KOPT-K1 (cell line): Measurements from ENCODE around the gene ANKHD1.
"Not testable (repeated sequence)": the region's sequence is repeated elsewhere in the genome, so short reads cannot be mapped to it uniquely, and the experiment has no call there.

Experiments
- H3K27ac ChIP-seq: fragments of 200-600 bp; sonication (generic); 2 replicates; pipeline ENCODE4 v1.5.1; 2016; ENCODE audit warnings: antibody characterized with exemption, mild to moderate bottlenecking, low read depth, low read length; ENCODE audit not compliant: poor library complexity, severe bottlenecking
- H3K36me3 ChIP-seq: fragments of 200-600 bp; sonication (generic); 2 replicates; pipeline ENCODE4 v1.5.1; 2017; ENCODE audit warnings: antibody characterized with exemption, mild to moderate bottlenecking, low read length, moderate library complexity; ENCODE audit not compliant: insufficient read depth
- H3K9me3 ChIP-seq: fragments of 200-600 bp; sonication (generic); 2 replicates; pipeline ENCODE4 v1.5.1; 2017; ENCODE audit warnings: antibody characterized with exemption, low read length, mild to moderate bottlenecking; ENCODE audit not compliant: insufficient read depth, poor library complexity, severe bottlenecking

The ANKHD1 gene

DNA sequence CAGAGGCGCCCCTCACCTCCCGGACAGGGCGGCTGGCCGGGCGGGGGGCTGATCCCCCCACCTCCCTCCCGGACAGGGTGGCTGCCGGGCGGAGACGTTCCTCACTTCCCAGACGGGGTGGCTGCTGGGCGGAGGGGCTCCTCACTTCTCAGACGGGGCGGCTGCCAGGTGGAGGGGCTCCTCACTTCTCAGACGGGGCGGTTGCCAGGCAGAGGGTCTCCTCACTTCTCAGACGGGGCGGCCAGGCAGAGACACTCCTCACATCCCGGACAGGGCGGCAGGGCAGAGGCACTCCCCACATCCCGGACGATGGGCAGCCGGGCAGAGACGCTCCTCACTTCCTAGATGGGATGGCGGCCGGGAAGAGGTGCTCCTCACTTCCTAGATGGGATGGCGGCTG, 26.1 kb downstream of the ANKHD1 start:
- not testable (repeated sequence) for H3K9me3 ChIP-seq, H3K36me3 ChIP-seq, H3K27ac ChIP-seq

DNA sequence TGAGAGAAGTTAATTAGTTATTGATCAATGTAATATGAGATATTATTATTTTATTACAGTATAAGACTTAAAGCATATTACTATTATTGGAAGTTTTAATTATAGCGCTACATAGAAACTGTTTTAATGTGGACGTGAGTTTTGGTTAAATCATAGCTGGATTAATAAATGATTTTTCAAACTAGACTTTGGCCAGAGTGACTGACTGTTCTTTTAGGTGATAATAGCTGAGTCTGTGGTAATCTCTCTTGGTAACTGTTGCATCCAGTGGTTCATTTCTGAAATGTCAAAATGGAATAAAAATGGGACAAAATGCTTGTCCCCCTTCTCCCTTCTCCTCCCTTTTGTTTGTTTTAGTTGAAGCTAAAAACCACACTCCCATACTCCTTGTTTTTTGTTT, 28.1 kb downstream of the ANKHD1 start:
- Histone ChIP-seq H3K27ac (no peak overlapping the region), H3K9me3 (no peaks in the 10 kb centered on the region), H3K36me3 (peaks cover 6% of the 10 kb centered on the region)

DNA sequence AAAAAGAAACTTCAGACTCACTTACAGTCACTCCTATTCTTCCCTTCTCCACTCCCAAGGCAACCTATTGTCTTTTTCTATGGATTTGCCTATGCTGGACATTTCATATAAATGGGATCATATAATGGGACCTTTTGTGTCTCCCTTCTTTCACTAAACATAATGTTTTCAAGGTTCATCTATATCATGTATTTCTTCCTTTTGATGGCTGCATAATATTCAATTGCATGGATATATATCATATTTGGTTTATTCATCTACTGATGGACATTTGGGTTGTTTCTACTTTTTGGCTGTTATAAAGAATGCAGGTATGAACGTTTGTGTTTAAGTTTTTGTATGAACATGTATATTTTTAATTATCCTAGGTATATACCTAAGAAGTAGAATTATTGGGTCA, 30.6 kb downstream of the ANKHD1 start:
- no peak overlapping the region for H3K27ac ChIP-seq
- no peaks in the 10 kb centered on the region for H3K9me3 ChIP-seq
- H3K36me3 ChIP-seq = peaks cover 24% of the 10 kb centered on the region

DNA sequence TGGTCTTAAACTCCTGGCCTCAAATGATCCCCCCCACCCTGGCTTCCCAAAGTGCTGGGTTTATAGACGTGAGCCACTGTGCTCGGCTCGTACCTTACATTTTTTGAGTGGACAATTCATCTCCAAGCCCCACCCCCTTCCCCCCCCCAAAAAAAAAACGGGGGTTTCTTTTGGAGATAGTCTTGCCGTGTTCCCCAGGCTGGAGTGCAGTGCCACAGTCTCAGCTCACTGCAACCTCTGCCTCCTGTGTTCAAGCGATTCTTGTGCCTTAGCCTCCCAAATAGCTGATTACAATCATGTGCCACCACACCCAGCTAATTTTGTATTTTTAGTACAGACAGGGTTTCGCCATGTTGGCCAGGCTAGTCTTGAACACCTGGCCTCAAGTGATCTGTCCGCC, 31.3 kb downstream of the ANKHD1 start:
- no peaks in the 10 kb centered on the region for H3K9me3 ChIP-seq
- H3K27ac ChIP-seq = no peak overlapping the region
- peaks cover 31% of the 10 kb centered on the region for H3K36me3 ChIP-seq

DNA sequence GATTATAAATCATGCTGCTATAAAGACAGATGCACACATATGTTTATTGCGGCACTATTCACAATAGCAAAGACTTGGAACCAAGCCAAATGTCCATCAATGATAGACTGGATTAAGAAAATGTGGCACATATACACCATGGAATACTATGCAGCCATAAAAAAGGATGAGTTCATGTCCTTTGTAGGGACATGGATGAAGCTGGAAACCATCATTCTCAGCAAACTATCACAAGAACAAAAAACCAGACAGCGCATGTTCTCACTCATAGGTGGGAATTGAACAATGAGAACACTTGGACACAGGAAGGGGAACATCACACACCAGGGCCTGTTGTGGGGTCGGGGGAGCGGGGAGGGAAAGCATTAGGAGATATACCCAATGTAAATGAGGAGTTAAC, 55.7 kb downstream of the ANKHD1 start:
- peaks cover 51% of the 10 kb centered on the region for H3K36me3 ChIP-seq
- H3K27ac ChIP-seq, H3K9me3 ChIP-seq: not testable (repeated sequence)

DNA sequence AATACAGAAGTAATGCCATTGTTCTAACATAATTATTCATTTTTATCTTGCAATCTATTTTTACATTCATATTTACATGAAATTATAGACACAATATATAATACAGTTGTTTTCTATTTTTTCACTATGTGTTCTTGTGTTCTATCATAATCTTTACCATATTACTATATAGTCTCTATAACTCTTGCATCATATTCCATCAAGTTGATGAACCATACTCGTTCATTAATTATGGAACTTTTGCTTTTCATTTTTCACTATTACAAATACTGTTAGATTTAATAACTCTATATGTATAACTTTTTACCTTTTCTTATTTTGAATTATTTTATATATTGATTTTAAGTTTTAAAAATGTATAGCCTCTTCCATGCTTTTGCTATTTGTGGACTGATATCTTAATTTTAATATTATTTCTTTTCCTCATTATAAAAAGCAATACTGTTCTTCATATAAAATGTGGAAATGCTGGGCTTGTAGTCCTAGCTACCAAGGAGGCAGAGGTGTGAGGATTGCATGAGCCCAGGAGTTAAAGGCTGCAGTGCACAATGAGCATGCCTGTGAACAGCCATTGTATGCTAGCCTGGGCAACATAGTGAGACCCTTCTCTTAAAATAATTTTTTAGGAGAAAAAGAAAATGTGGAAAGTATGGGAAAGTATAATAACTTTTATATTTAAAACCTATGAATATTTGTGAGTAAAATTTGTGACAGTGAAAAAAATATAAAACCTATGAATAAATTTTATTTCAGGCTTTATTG, 65.5 kb downstream of the ANKHD1 start:
- Histone ChIP-seq H3K36me3 (peaks cover 89% of the 10 kb centered on the region), H3K9me3 (no peaks in the 10 kb centered on the region), H3K27ac (no peak overlapping the region)

DNA sequence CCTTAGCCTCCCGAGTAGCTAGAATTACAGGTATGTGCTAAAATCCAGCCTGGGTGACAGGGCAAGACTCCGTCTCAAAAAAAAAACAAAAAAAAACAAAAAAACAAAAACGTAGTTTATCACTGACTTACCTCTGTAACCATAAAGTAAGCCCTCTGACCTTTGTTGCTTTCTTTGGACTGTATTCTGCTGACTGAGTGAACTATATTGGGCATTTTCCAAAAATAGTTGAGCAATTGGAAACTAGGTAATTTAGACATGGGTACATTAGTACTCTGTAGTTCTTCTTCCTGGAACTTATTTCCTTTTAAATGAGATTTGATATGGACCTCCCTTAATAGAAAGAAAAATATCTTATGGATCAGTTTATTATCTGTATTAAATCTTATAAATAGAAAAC, 66.6 kb downstream of the ANKHD1 start:
- Histone ChIP-seq H3K27ac (no peak overlapping the region), H3K36me3 (peaks cover 89% of the 10 kb centered on the region), H3K9me3 (no peaks in the 10 kb centered on the region)

DNA sequence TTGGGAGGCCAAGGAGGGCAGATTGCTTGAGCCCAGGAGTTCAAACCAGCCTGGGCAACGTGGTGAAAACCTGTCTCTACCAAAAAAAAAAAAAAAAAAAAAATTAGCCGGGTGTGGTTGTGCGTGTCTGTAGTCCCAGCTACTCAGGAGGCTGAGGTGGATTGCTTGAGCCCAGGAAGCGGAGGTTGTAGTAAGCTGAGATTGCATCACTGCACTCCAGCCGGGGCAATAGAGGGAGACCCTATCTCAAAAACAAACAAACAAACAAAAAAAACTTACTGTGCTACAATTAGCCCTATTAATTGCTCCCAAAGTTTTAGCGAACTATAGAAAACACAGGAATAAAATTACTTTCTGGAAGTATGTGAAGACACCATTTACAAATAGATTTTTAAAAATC, 67.6 kb downstream of the ANKHD1 start:
- H3K27ac ChIP-seq = no peak overlapping the region
- peaks cover 89% of the 10 kb centered on the region for H3K36me3 ChIP-seq
- no peaks in the 10 kb centered on the region for H3K9me3 ChIP-seq

DNA sequence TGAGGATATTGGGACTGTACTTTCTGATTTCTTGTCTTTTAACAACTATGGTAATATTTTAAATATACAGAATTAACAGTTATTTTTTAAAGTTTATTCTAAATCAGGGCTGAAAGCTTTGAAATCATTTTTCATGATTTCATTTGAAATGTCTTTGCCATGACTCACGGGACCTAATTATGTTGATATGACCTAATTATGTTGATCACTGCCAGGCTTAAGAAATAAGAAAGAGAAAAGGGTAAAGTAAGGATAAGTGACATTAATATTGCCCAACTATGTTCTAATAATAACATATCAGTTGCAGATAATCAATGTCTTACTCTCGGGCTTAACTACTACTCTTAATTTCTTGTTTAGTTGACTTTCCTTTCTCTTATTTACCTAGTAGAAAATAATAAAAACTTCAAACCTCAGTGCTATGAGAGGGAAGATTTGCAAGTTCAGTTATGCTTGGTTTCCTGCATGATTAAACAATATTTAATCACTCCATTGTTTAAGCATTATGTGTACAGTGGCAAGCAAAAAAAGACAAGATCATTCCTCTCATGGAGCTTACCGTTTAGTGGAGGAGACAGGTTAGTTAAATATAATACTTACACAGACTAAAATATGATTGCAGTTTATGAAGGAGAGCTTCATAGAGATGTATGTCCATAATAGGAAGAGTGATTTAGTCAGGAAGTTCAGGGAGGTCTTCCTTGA, 78.8 kb downstream of the ANKHD1 start:
- Histone ChIP-seq H3K9me3 (no peaks in the 10 kb centered on the region), H3K36me3 (peaks cover 73% of the 10 kb centered on the region), H3K27ac (no peak overlapping the region)

DNA sequence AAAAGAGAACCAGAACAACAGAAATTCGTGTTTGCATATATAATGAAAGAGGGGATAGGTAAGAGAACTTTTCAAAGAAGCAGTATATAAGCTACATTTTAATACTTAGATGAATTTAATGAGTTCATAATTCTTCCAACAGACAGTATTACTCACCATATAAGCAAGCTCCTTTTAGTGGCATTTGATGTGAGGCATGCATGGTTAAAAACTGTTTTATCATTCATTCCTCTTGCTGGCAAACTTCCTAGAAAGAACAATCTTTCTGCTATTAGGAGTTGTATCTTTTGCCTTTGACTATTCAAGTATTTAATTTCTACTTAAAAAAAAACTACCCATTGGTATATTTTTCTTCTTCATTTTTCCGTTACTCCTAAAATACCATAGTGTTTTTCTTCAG, 80.1 kb downstream of the ANKHD1 start:
- H3K9me3 ChIP-seq = no peaks in the 10 kb centered on the region
- peaks cover 76% of the 10 kb centered on the region for H3K36me3 ChIP-seq
- H3K27ac ChIP-seq = no peak overlapping the region

DNA sequence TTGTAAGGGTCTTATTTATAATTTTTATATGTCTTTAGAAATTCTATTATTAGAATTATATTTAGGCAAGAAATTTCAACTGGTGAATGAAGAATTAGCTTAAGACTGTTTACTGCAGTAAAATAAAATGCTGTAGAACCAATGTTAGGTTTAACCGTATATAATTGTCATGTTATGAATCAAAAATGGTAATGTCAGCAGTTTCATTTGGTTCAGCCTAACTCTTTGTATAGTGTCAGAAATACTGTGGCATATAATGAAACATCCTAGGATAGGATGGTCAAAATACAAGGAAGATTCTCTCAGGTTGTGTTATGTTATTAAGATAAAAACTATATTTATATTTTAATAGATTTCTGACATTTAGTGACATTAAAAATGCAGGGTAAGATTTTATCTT, 81.4 kb downstream of the ANKHD1 start:
- H3K27ac ChIP-seq = no peak overlapping the region
- H3K36me3 ChIP-seq = peaks cover 77% of the 10 kb centered on the region

DNA sequence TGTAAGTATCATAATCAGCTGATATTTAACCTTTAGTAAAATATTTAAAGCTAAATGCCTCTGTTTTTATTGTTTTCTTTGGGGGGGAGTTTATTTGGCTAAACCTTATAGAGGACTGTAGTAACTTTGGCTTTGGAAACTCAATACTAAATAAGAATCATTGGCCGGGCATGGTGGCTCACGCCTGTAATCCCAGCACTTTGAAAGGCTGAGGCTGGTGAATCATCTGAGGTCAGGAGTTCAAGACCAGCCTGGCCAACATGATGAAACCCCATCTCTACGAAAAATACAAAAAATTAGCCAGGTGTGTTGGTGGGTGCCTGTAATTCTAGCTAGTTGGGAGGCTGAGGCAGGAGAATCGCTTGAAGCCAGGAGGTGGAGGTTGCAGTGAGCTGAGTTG, 86.5 kb downstream of the ANKHD1 start:
- peaks cover 93% of the 10 kb centered on the region for H3K36me3 ChIP-seq
- not testable (repeated sequence) for H3K27ac ChIP-seq, H3K9me3 ChIP-seq

More for the DNA sequence above, 81.4 kb downstream of the ANKHD1 start:
- no peaks in the 10 kb centered on the region for H3K9me3 ChIP-seq

DNA sequence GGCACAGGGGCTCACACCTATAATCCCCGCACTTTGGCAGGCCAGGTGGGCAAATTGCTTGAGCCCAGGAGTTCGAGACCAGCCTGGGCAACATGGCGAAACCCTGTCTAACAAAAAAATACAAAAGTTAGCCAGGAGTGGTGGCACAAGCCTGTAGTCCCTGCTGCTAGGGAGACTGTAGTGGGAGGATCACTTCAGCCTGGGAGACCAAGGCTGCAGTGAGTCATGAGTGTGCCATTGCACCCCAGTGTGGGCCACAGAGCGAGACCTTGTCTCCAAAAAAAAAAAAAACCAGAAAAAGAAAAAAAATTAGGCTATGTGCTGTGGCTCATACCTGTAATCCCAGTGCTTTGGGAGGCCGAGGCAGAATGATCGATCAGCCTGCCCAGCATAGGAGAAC, 87.3 kb downstream of the ANKHD1 start:
- H3K36me3 ChIP-seq = peaks cover 93% of the 10 kb centered on the region
- no peaks in the 10 kb centered on the region for H3K9me3 ChIP-seq
- H3K27ac ChIP-seq = no peak overlapping the region

DNA sequence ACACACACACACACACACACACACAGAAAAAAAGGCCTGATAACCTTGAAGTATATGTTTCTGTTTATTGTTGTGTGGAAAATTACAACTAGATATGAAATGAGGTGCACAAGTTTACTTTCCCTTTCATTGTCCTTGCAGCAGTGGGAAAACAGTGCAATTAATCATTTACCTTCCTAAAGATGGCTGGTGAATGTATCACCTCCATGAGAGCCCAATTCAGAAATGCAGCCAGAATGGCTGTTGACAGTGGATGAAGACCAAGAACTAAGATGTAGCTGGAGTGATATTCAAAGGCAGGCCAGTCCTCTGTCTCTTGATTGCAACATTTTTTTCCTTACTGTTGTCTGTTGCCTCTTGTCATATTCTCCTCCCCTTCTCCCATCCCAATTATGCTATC, 96.3 kb downstream of the ANKHD1 start:
- Histone ChIP-seq H3K27ac (no peak overlapping the region), H3K36me3 (peaks cover 84% of the 10 kb centered on the region), H3K9me3 (no peaks in the 10 kb centered on the region)

DNA sequence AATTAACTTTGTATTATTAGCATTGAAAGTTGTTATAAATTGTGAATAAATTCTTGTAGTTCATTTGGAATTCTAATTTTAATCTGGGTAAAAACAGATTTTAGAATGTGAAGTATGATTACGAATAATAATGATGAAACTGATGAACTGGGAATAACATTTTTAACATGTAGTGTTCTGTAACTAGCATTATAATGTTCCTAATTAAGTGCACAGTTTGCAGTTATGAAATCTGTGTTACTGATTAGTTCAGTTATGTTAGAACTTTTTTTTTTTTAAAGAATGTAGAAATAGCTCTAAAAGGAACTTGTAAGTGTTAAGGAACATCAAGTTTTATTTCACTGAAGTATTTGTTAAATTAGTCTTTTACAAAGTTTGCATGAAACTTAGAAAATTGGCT, 97.0 kb downstream of the ANKHD1 start:
- Histone ChIP-seq H3K27ac (no peak overlapping the region), H3K9me3 (no peaks in the 10 kb centered on the region), H3K36me3 (peaks cover 82% of the 10 kb centered on the region)

DNA sequence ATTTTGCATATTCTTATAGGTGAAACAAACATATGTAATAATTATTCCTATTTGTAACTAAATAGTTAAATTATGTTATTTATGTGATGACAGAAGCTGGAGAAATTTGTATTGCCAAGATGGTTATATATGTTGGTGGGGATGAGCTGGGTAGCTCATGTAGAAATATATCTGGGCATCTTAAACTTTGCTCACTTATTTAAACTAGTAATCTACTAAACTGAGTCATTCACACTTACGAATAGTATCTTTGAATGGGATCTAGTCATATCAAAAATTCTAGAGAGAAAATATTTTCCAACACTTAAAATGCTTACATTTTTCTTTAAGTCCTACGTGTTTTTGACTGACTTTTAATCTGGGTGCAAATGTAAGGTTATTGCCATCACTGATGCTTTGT, 101.2 kb downstream of the ANKHD1 start:
- H3K9me3 ChIP-seq = no peaks in the 10 kb centered on the region
- no peak overlapping the region for H3K27ac ChIP-seq
- peaks cover 82% of the 10 kb centered on the region for H3K36me3 ChIP-seq
